ENCODE data around the gene TMPRSS7. TPM values are rescaled to one million over a fixed set of nuclear protein-coding genes. Genes with fewer than 3 reads are reported as not detected.

Gene TMPRSS7
- total and polyA plus RNA-seq, 10 donors, result not detected

DNA sequence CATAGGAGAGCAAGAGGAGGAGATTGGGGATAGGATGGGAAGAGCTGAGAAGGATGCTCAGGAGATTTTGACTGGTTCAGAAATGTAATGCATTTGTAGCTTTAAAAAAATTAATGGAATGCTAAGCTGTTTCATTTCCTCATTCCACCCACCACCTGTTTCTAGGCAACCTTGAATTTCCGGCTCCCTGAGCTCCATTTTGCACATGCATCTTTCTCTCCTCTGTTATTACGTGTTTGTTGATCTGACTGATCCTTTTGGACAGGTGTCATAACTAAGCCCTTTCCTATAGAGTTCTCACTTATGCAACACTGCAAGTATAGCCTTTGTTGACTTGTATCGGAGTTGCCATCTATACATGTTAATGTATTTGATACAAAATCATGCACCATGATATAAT is 4.3 kb downstream of the TMPRSS7 start:
- peaks cover 0 to 7% (median 5%) of the 10 kb centered on the region in 6 donors for H3K4me1 ChIP-seq
- no peak for TF ChIP-seq POLR2AphosphoS5 (IDR thresholded peaks at IDR 0.05)
- TF ChIP-seq, protein P1, sequence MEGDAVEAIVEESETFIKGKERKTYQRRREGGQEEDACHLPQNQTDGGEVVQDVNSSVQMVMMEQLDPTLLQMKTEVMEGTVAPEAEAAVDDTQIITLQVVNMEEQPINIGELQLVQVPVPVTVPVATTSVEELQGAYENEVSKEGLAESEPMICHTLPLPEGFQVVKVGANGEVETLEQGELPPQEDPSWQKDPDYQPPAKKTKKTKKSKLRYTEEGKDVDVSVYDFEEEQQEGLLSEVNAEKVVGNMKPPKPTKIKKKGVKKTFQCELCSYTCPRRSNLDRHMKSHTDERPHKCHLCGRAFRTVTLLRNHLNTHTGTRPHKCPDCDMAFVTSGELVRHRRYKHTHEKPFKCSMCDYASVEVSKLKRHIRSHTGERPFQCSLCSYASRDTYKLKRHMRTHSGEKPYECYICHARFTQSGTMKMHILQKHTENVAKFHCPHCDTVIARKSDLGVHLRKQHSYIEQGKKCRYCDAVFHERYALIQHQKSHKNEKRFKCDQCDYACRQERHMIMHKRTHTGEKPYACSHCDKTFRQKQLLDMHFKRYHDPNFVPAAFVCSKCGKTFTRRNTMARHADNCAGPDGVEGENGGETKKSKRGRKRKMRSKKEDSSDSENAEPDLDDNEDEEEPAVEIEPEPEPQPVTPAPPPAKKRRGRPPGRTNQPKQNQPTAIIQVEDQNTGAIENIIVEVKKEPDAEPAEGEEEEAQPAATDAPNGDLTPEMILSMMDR (IDR thresholded peaks at IDR 0.05 in 8 of 11, conservative IDR thresholded peaks at IDR 0.05 in 3 of 11), result no peak
- H3K9me3 ChIP-seq, result peaks cover 0 to 7% (median 0%) of the 10 kb centered on the region in 8 donors
- H3K36me3 ChIP-seq, result no peaks in the 10 kb centered on the region
- WGBS, 5 donors, result 70 to 88% (median 81%) methylated on average over 3 of the region's 3 CpGs
- intact Hi-C loops (cut with DNase I; ENCODE audit: low total_unique reads), result no loop called here
- H3K27ac ChIP-seq, result no peak overlapping the region
- no peak for DNase-seq
- H3K4me3 ChIP-seq, result no peak overlapping the region
- no peaks in the 10 kb centered on the region for H3K27me3 ChIP-seq (replicated peaks in 1 of 7)

DNA sequence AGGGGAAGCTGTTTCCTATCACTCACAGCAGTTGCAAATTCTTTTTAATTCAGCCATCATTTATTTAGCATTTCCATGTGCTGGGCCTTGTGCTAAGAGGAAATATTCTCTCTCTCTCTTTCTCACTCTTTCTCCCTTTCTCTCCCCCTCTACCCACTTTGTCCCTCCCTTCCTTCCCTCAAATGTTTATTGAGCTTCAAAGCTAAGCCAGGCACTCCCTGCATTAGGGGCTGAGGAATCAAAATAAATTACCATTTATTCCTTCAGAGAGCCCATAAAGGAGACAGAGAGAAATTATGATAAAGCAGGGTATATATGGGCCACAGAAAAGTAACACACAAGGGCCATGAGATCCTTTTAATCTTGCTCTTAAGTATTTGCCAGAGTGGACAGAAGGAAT is 6.8 kb downstream of the TMPRSS7 start:
- H3K9me3 ChIP-seq, result peaks cover 0 to 7% (median 0%) of the 10 kb centered on the region in 8 donors
- H3K27ac ChIP-seq, result no peak overlapping the region
- no peaks in the 10 kb centered on the region for H3K36me3 ChIP-seq
- peaks cover 0 to 9% (median 8%) of the 10 kb centered on the region in 6 donors for H3K4me1 ChIP-seq
- TF ChIP-seq POLR2AphosphoS5 (IDR thresholded peaks at IDR 0.05), result no peak
- TF ChIP-seq, protein P1 (IDR thresholded peaks at IDR 0.05 in 8 of 11, conservative IDR thresholded peaks at IDR 0.05 in 3 of 11), result no peak
- no peak for TF ChIP-seq POLR2A (IDR thresholded peaks at IDR 0.05)
- intact Hi-C loops (cut with DNase I; ENCODE audit: low total_unique reads), result loop anchor here (10.0 kb wide), 1 partner anchor 47 kb away; the partner anchor contains the start of gene TAGLN3
- no peak overlapping the region for H3K4me3 ChIP-seq
- H3K27me3 ChIP-seq (replicated peaks in 1 of 7), result no peaks in the 10 kb centered on the region
- DNase-seq, result no peak

DNA sequence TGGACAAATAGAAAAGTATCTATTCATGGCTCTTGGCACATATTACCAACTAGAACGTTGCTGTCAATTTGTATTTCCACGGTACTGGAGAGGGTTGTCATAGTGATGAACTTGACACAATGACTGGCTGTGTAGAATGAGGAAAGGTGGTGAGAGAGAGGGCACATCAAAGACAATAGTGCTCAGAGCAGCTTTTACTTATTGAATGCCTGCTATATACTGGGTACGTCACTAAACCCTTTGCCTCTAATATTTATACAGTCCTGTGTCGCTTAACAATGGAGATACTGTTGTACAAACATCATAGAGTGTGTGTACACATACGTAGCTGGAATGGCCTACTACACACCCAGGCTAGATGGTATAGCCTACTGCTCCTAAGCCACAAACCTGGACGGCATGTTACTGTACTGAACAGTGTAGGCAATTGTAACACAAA is 8.3 kb downstream of the TMPRSS7 start:
- Histone ChIP-seq H3K9me3 (no peaks in the 10 kb centered on the region), H3K36me3 (no peaks in the 10 kb centered on the region), H3K4me1 (peaks cover 0 to 9% (median 8%) of the 10 kb centered on the region in 6 donors), H3K4me3 (no peak overlapping the region), H3K27me3 (replicated peaks in 1 of 7) (no peaks in the 10 kb centered on the region), H3K27ac (no peak overlapping the region)
- intact Hi-C loops (cut with DNase I; ENCODE audit: low total_unique reads), result loop anchor here (10.0 kb wide), 1 partner anchor 48 kb away; the partner anchor contains the start of gene TAGLN3
- TF ChIP-seq, protein P1 (IDR thresholded peaks at IDR 0.05 in 8 of 11, conservative IDR thresholded peaks at IDR 0.05 in 3 of 11), result no peak
- TF ChIP-seq POLR2AphosphoS5 (IDR thresholded peaks at IDR 0.05) (no peak), POLR2A (IDR thresholded peaks at IDR 0.05) (no peak)
- 83 to 91% (median 85%) methylated on average over 6 of the region's 6 CpGs for WGBS, 5 donors
- DNase-seq, result no peak

DNA sequence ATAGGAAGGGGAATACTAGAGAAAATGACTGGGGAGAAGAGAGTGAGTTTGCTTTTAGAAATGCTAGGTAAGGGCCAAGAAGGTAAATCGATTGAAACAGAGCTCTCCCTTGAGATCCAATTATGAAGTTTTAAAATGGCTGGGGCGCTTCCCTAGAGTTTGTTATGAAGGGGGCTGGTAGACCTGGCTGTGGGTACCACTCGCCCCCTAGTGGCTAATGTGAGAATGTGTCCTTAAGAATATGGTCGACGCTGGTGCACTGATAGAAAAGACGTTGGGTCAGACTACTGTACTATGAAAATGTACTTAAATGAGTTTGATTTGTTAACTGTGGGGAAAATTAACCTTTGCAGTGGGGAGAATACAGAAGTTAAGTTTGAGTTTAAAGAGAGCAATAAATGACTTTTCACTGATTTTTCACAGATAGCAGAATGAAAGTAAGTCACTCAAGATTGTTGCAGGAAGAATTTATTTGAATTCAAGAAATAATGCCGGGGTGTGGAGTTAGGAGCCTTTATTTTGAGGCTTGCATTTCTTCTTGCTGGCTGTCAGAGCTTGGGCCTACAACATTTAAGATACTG is 9.2 kb downstream of the TMPRSS7 start:
- no peak for DNase-seq
- Histone ChIP-seq H3K36me3 (no peaks in the 10 kb centered on the region), H3K27me3 (replicated peaks in 1 of 7) (no peaks in the 10 kb centered on the region), H3K27ac (no peak overlapping the region), H3K4me3 (peak overlapping the region in 1 of 8 donors; percentile 35), H3K4me1 (peaks cover 0 to 9% (median 8%) of the 10 kb centered on the region in 6 donors), H3K9me3 (no peaks in the 10 kb centered on the region)
- intact Hi-C loops (cut with DNase I; ENCODE audit: low total_unique reads), result loop anchor here (10.0 kb wide), 1 partner anchor 49 kb away; the partner anchor contains the start of gene TAGLN3
- 6 to 11% (median 10%) methylated on average over 7 of the region's 7 CpGs for WGBS, 5 donors
- TF ChIP-seq POLR2AphosphoS5 (IDR thresholded peaks at IDR 0.05) (no peak), POLR2A (IDR thresholded peaks at IDR 0.05) (no peak)
- TF ChIP-seq, protein P1 (IDR thresholded peaks at IDR 0.05 in 8 of 11, conservative IDR thresholded peaks at IDR 0.05 in 3 of 11), result peak; percentile 47 to 86 (median 77)
